ENCODE results near the gene FOXP1. TPM values are rescaled to one million over a fixed set of nuclear protein-coding genes. Genes with fewer than 3 reads are reported as not detected.

FOXP1 gene
- total RNA-seq, 4 donors from 2014 or later = 181 to 225 (median 205) TPM

GRCh38 chr3:71517271-71517791, 66.2 kb downstream of the FOXP1 start:
- intact Hi-C loops (cut with DNase I) = no loop called here
- TF ChIP-seq CTCF (IDR thresholded peaks at IDR 0.05) (no peak), POLR2AphosphoS5 (IDR thresholded peaks at IDR 0.05) (no peak), POLR2A (IDR thresholded peaks at IDR 0.05; ENCODE audit: low read depth) (no peak), EP300 (IDR thresholded peaks at IDR 0.05) (no peak)
- no peak for DNase-seq (ENCODE audit: extremely low spot score)
- Histone ChIP-seq H3K27me3 (no peaks in the 10 kb centered on the region), H3K27ac (replicated peaks in 1 of 4) (peak overlapping the region in 2 of 4 donors; percentile 67 to 68), H3K4me3 (no peak overlapping the region), H3K9me3 (no peaks in the 10 kb centered on the region), H3K36me3 (no peaks in the 10 kb centered on the region), H3K4me1 (peaks cover 0 to 71% (median 59%) of the 10 kb centered on the region in 4 donors)
- WGBS = 69% methylated on average over 3 of the region's 3 CpGs

GRCh38 chr3:71515636-71516365, 67.7 kb downstream of the FOXP1 start:
- Histone ChIP-seq H3K4me3 (peak overlapping the region in 3 of 4 donors; percentile 13 to 30 (median 28)), H3K27me3 (no peaks in the 10 kb centered on the region), H3K9me3 (no peaks in the 10 kb centered on the region), H3K27ac (replicated peaks in 1 of 4) (peak overlapping the region; percentile 59 to 68 (median 64)), H3K4me1 (peaks cover 0 to 73% (median 63%) of the 10 kb centered on the region in 4 donors), H3K36me3 (no peaks in the 10 kb centered on the region)
- WGBS = 20% methylated on average over 11 of the region's 11 CpGs
- DNase-seq (ENCODE audit: extremely low spot score) = no peak
- TF ChIP-seq EP300 (IDR thresholded peaks at IDR 0.05) (no peak), POLR2AphosphoS5 (IDR thresholded peaks at IDR 0.05) (peak in 1 of 2 donors; percentile 17), POLR2A (IDR thresholded peaks at IDR 0.05; ENCODE audit: low read depth) (no peak), CTCF (IDR thresholded peaks at IDR 0.05) (no peak)
- intact Hi-C loops (cut with DNase I) = no loop called here

- intact Hi-C loops (cut with DNase I) = no loop called here
- WGBS = 92% methylated on average over 5 of the region's 5 CpGs
- TF ChIP-seq CTCF (IDR thresholded peaks at IDR 0.05) (no peak), POLR2A (IDR thresholded peaks at IDR 0.05; ENCODE audit: low read depth) (no peak), EP300 (IDR thresholded peaks at IDR 0.05) (no peak), POLR2AphosphoS5 (IDR thresholded peaks at IDR 0.05) (no peak)
- Histone ChIP-seq H3K4me1 (peaks cover 0 to 72% (median 67%) of the 10 kb centered on the region in 4 donors), H3K9me3 (no peaks in the 10 kb centered on the region), H3K27me3 (no peaks in the 10 kb centered on the region), H3K27ac (replicated peaks in 1 of 4) (no peak overlapping the region), H3K4me3 (no peak overlapping the region), H3K36me3 (no peaks in the 10 kb centered on the region)
- no peak for DNase-seq (ENCODE audit: extremely low spot score)
Measured at GRCh38 chr3:71514621-71515020, 68.9 kb downstream of the FOXP1 start.

GRCh38 chr3:71513515-71513914, 70.0 kb downstream of the FOXP1 start:
- intact Hi-C loops (cut with DNase I) = no loop called here
- Histone ChIP-seq H3K4me3 (no peak overlapping the region), H3K9me3 (no peaks in the 10 kb centered on the region), H3K4me1 (peaks cover 0 to 71% (median 62%) of the 10 kb centered on the region in 4 donors), H3K27me3 (no peaks in the 10 kb centered on the region), H3K36me3 (no peaks in the 10 kb centered on the region), H3K27ac (replicated peaks in 1 of 4) (no peak overlapping the region)
- TF ChIP-seq EP300 (IDR thresholded peaks at IDR 0.05) (no peak), POLR2AphosphoS5 (IDR thresholded peaks at IDR 0.05) (no peak), POLR2A (IDR thresholded peaks at IDR 0.05; ENCODE audit: low read depth) (no peak), CTCF (IDR thresholded peaks at IDR 0.05) (no peak)
- DNase-seq (ENCODE audit: extremely low spot score) = no peak
- WGBS = 91% methylated on average over 7 of the region's 7 CpGs

Data from esophagus muscularis mucosa (tissue), 4 donors.